Measurements from ENCODE around the gene NDUFV1.
A peak's percentile ranks its signal among the peaks of the same experiment; 100 is the strongest.
"Not testable (repeated sequence)": the region's sequence is repeated elsewhere in the genome, so short reads cannot be mapped to it uniquely, and the experiment has no call there.

Gene NDUFV1

GRCh38 chr11:67659651-67660165 lies 53.0 kb downstream of the NDUFV1 start:
- DNase-seq = peak; percentile 33

DNA sequence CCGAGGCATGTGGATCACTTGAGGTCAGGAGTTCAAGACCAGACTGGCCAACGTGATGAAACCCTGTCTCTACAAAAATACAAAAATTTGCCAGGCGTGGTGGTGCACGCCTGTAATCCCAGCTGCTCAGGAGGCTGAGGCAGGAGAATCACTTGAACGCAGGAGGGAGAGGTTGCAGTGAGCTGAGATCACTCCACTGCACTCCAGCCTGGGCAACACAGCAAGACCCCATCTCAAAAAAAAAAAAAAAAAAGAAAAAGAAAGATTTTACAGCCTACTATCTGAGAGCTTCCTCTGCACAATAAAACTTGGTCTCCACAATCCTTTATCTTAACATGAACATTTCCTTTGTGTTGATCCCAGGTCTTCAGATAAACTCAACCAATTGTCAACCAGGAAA lies 54.0 kb downstream of the NDUFV1 start:
- not testable (repeated sequence) for DNase-seq
